ENCODE results near the gene OPN1LW.
"Not testable (repeated sequence)": the region's sequence is repeated elsewhere in the genome, so short reads cannot be mapped to it uniquely, and the experiment has no call there.

OPN1LW gene

GRCh38 chrX:154196466-154196865, 52.4 kb downstream of the OPN1LW start:
- H3K4me3 ChIP-seq (ENCODE audit: control insufficient read depth, low read depth, low read length); DNase-seq (ENCODE audit: low read depth): not testable (repeated sequence)

All from fibroblast of mammary gland (primary cell).